Adrenal gland (tissue), 12 donors: Measurements from ENCODE around the gene NXPH3. TPM values are rescaled to one million over a fixed set of nuclear protein-coding genes. Genes with fewer than 3 reads are reported as not detected.

Source experiments
- DNase-seq, 7 donors: peaks; one replicate each; pipeline ENCODE4 v3.0.0-alpha.2; 2019 to 2020
- H3K27ac ChIP-seq, 5 donors: fragments of 200-600 bp; sonication (generic) in 4 of 5; 1 replicate in 3 of 5; 2 replicates in 2 of 5; pipeline versions ENCODE4 v1.5.1 to v1.8.0; 2016 to 2020; ENCODE audit warnings: mild to moderate bottlenecking in 1 of 5
- H3K27me3 ChIP-seq: fragments of 200-600 bp; 2 replicates; pipeline ENCODE4 v1.8.0; 2021
- H3K36me3 ChIP-seq, 2 donors: fragments of 200-600 bp; replicated peaks in 1 of 2; 1 replicate in 1 of 2; 2 replicates in 1 of 2; pipeline versions ENCODE4 v1.5.1 to v1.8.0; 2018 to 2022
- H3K4me1 ChIP-seq, 2 donors: fragments of 200-600 bp; replicated peaks in 1 of 2; 1 replicate in 1 of 2; 2 replicates in 1 of 2; pipeline versions ENCODE4 v1.5.1 to v1.8.0; 2018 to 2021
- H3K4me3 ChIP-seq, 4 donors: fragments of 200-600 bp; sonication (generic) in 3 of 4; one replicate each; pipeline ENCODE4 v1.5.1; 2016 to 2018
- H3K9me3 ChIP-seq, 3 donors: fragments of 200-600 bp; sonication (generic) in 1 of 3; replicated peaks in 1 of 3; 1 replicate in 2 of 3; 2 replicates in 1 of 3; pipeline versions ENCODE4 v1.5.1 to v1.8.0; 2016 to 2021
- CTCF ChIP-seq, 6 experiments: fragments of 450-650 bp in 4 of 6; fragments of 200-600 bp in 2 of 6; sonication (generic) in 1 of 6; IDR thresholded peaks; 1 replicate in 5 of 6; 2 replicates in 1 of 6; pipeline versions ENCODE4 v1.5.1 to v1.8.0; 2016 to 2021; ENCODE audit warnings: antibody characterized with exemption in 6 of 6, mild to moderate bottlenecking in 2 of 6, moderate library complexity in 1 of 6
- POLR2A ChIP-seq, 2 donors: fragments of 450-650 bp; IDR thresholded peaks; one replicate each; pipeline ENCODE4 v1.6.1; 2017; ENCODE audit warnings: antibody characterized with exemption in 2 of 2, mild to moderate bottlenecking in 2 of 2, moderate library complexity in 1 of 2
- WGBS, 4 donors: extraction: QIAGEN DNeasy Blood & Tissue Kit in 2 of 4; methylation state at CpG; one replicate each; pipeline versions ENCODE4 v1.1.5 to v1.1.7; 2013 to 2017; 5-methylcytosine and 5-hydroxymethylcytosine counted together
- intact Hi-C, 2 donors: fragments of 100-400 bp; cut with DNase I; formaldehyde crosslinking; loops; one replicate each; pipeline versions ENCODE4 v1.14.1 to v1.15.0; 2022 to 2023
- polyA plus RNA-seq, 3 donors: library from polyadenylated mRNA; stranded (reverse); fragments of 200-250 nt in 2 of 3; fragments of 350-450 nt in 1 of 3; fragmentation: Illumina TruSeq in 1 of 3; extraction: RNeasy Lipid Tissue Mini Kit (QIAGEN cat#74804) in 1 of 3; gene quantifications; one replicate each; pipeline ENCODE4 v1.2.3, GENCODE V29; 2013 to 2014
- total RNA-seq, 9 donors: library from RNA; depleted of rRNA in 4 of 9; stranded (reverse); fragments of >200 nt in 4 of 9; fragments of 120-200 nt in 1 of 9; fragmentation: NEBNext Ultra II Directional in 1 of 9; extraction: Animal tissue kit (Norgen Biotek cat#: 25700) in 1 of 9; gene quantifications; one replicate each; pipeline versions ENCODE4 v1.1.0 to v1.2.4, GENCODE V29; 2013 to 2023
- donor health status: healthy with polysubstance abuse.
- donor health status: Bipolar disorder and iron deficiency.
- donor health status: DM: yes; HTN: yes; CAD: no.
- donor health status: DM: no; HTN: no; CAD: no.
- donor health status: DM: no; HTN: no; CAD: no.
- donor health status: DM: yes; HTN: yes; CAD: no.

The NXPH3 gene
- total and polyA plus RNA-seq, 12 donors, result 0.30 to 6.1 (median 1.2) TPM

GRCh38 chr17:49553676-49554335 lies 21.9 kb upstream of the NXPH3 start:
- peak overlapping the region in 1 of 5 donors; percentile 53 for H3K27ac ChIP-seq
- TF ChIP-seq CTCF (IDR thresholded peaks at IDR 0.05), result no peak
- TF ChIP-seq POLR2A (IDR thresholded peaks at IDR 0.05), result no peak
- H3K4me1 ChIP-seq, result peaks cover 0 to 7% of the 10 kb centered on the region in 2 donors
- H3K4me3 ChIP-seq, result no peak overlapping the region
- peak in 1 of 7 donors; percentile 29 for DNase-seq
- intact Hi-C loops, result loop anchor here in 1 of 2 donors (10.0 kb wide), 3 partner anchors 59 to 149 kb away; partner anchors contain the start of gene NGFR
- H3K27me3 ChIP-seq, result no peaks in the 10 kb centered on the region
- 49 to 72% (median 66%) methylated on average over 8 of the region's 8 CpGs for WGBS, 4 donors
- no peaks in the 10 kb centered on the region for H3K36me3 ChIP-seq
- H3K9me3 ChIP-seq, result no peaks in the 10 kb centered on the region

GRCh38 chr17:49554694-49555494 lies 20.8 kb upstream of the NXPH3 start:
- TF ChIP-seq POLR2A (IDR thresholded peaks at IDR 0.05), result no peak
- TF ChIP-seq CTCF (IDR thresholded peaks at IDR 0.05), result no peak
- Histone ChIP-seq H3K27me3 (no peaks in the 10 kb centered on the region), H3K4me3 (no peak overlapping the region), H3K27ac (peak overlapping the region in 1 of 5 donors; percentile 53), H3K36me3 (no peaks in the 10 kb centered on the region), H3K9me3 (no peaks in the 10 kb centered on the region), H3K4me1 (peaks cover 0 to 7% of the 10 kb centered on the region in 2 donors)
- 70 to 74% (median 70%) methylated on average over 2 to 14 of the region's 14 CpGs for WGBS, 4 donors
- intact Hi-C loops, result loop anchor here in 1 of 2 donors (10.0 kb wide), 3 partner anchors 60 to 150 kb away; partner anchors contain the start of gene NGFR
- DNase-seq, result peak in 1 of 7 donors; percentile 47

GRCh38 chr17:49555495-49556222 lies 20.0 kb upstream of the NXPH3 start:
- TF ChIP-seq POLR2A (IDR thresholded peaks at IDR 0.05) (no peak), CTCF (IDR thresholded peaks at IDR 0.05) (no peak)
- Histone ChIP-seq H3K9me3 (no peaks in the 10 kb centered on the region), H3K27me3 (no peaks in the 10 kb centered on the region), H3K27ac (peak overlapping the region in 1 of 5 donors; percentile 53), H3K36me3 (no peaks in the 10 kb centered on the region), H3K4me3 (no peak overlapping the region), H3K4me1 (peaks cover 0 to 7% of the 10 kb centered on the region in 2 donors)
- WGBS, 4 donors, result 56 to 64% (median 59%) methylated on average over 14 to 19 of the region's 19 CpGs
- intact Hi-C loops, result loop anchor here (2.0 to 10.0 kb wide), 4 partner anchors 59 to 151 kb away; partner anchors contain the start of gene NGFR (in 1 of the 2)
- peak in 1 of 7 donors; percentile 41 for DNase-seq
